H9 (cell line): ENCODE results near the gene BRSK1. TPM values are rescaled to one million over a fixed set of nuclear protein-coding genes. Genes with fewer than 3 reads are reported as not detected.

Experiments
- DNase-seq: peaks from one replicate; pipeline ENCODE4 v3.0.0-alpha.2; 2017
- H2AFZ ChIP-seq: one replicate; pipeline ENCODE4 v1.6.1; 2013; ENCODE audit warnings: mild to moderate bottlenecking, low read length, control low read depth, moderate library complexity
- H2AK5ac ChIP-seq: 2 replicates; pipeline ENCODE4 v1.6.1; 2013; ENCODE audit warnings: low read length, control low read depth, mixed read lengths; ENCODE audit not compliant: insufficient read length
- H2BK120ac ChIP-seq: one replicate; pipeline ENCODE4 v1.6.1; 2013; ENCODE audit warnings: low read depth, mild to moderate bottlenecking, low read length, control low read depth, inconsistent platforms; ENCODE audit not compliant: poor library complexity, severe bottlenecking
- H2BK12ac ChIP-seq: 2 replicates; pipeline ENCODE4 v1.6.1; 2013; ENCODE audit warnings: low read length, control low read depth, mixed read lengths, low read depth; ENCODE audit not compliant: insufficient read length
- H2BK15ac ChIP-seq: 2 replicates; pipeline ENCODE4 v1.6.1; 2013; ENCODE audit warnings: low read depth, low read length, control low read depth
- H2BK20ac ChIP-seq: one replicate; pipeline ENCODE4 v1.6.1; 2013; ENCODE audit warnings: low read depth, mild to moderate bottlenecking, low read length, control low read depth, inconsistent platforms; ENCODE audit not compliant: poor library complexity, severe bottlenecking
- H2BK5ac ChIP-seq: 2 replicates; pipeline ENCODE4 v1.6.1; 2013; ENCODE audit warnings: low read length, control low read depth, mixed read lengths; ENCODE audit not compliant: insufficient read length
- H3K14ac ChIP-seq: 2 replicates; pipeline ENCODE4 v1.6.1; 2013; ENCODE audit warnings: low read length, control low read depth; ENCODE audit not compliant: insufficient read depth
- H3K18ac ChIP-seq: 2 replicates; pipeline ENCODE4 v1.6.1; 2013; ENCODE audit warnings: low read depth, mild to moderate bottlenecking, mixed read lengths, low read length, control low read depth; ENCODE audit not compliant: insufficient read length
- H3K23ac ChIP-seq: 2 replicates; pipeline ENCODE4 v1.6.1; 2013; ENCODE audit warnings: low read length, control low read depth, mixed read lengths, low read depth; ENCODE audit not compliant: insufficient read length
- H3K23me2 ChIP-seq: 2 replicates; pipeline ENCODE4 v1.6.1; 2013; ENCODE audit warnings: low read depth, mild to moderate bottlenecking, mixed read lengths, low read length, control low read depth; ENCODE audit not compliant: insufficient read length, poor library complexity, severe bottlenecking
- H3K27ac ChIP-seq: 2 replicates; pipeline ENCODE4 v1.5.1; 2013; ENCODE audit warnings: low read length, control low read depth, mixed read lengths, low read depth; ENCODE audit not compliant: insufficient read length
- H3K27me3 ChIP-seq: 2 replicates; pipeline ENCODE4 v1.6.1; 2013; ENCODE audit warnings: low read length, control low read depth, inconsistent platforms; ENCODE audit not compliant: insufficient read depth
- H3K4ac ChIP-seq: 2 replicates; pipeline ENCODE4 v1.6.1; 2013; ENCODE audit warnings: low read depth, mild to moderate bottlenecking, control low read depth, inconsistent platforms, low read length, moderate library complexity
- H3K4me1 ChIP-seq: 2 replicates; pipeline ENCODE4 v1.6.1; 2013; ENCODE audit warnings: low read length, control low read depth, inconsistent platforms; ENCODE audit not compliant: insufficient read depth
- H3K4me2 ChIP-seq: 2 replicates; pipeline ENCODE4 v1.6.1; 2013; ENCODE audit warnings: low read length, control low read depth, mixed read lengths; ENCODE audit not compliant: insufficient read length, insufficient read depth
- H3K56ac ChIP-seq: 2 replicates; pipeline ENCODE4 v1.6.1; 2013; ENCODE audit warnings: low read depth, mild to moderate bottlenecking, mixed read lengths, low read length, control low read depth; ENCODE audit not compliant: insufficient read length
- H3K79me1 ChIP-seq: 2 replicates; pipeline ENCODE4 v1.6.1; 2013; ENCODE audit warnings: low read depth, mild to moderate bottlenecking, moderate library complexity, low read length, control low read depth, inconsistent platforms; ENCODE audit not compliant: insufficient read depth, poor library complexity, severe bottlenecking
- H3K79me2 ChIP-seq: 2 replicates; pipeline ENCODE4 v1.6.1; 2013; ENCODE audit warnings: low read length, control low read depth, inconsistent platforms; ENCODE audit not compliant: insufficient read depth
- H3K9ac ChIP-seq: 2 replicates; pipeline ENCODE4 v1.6.1; 2013; ENCODE audit warnings: low read length, control low read depth, mixed read lengths; ENCODE audit not compliant: insufficient read length; ENCODE audit errors: extremely low read depth
- H3K9me3 ChIP-seq: one replicate; pipeline ENCODE4 v1.6.1; 2013; ENCODE audit warnings: low read depth, low read length, inconsistent platforms; ENCODE audit not compliant: control insufficient read depth
- H3T11ph ChIP-seq: one replicate; pipeline ENCODE4 v1.6.1; 2013; ENCODE audit warnings: mild to moderate bottlenecking, low read length, control low read depth, inconsistent platforms
- H4K20me1 ChIP-seq: one replicate; pipeline ENCODE4 v1.6.1; 2013; ENCODE audit not compliant: control insufficient read depth, insufficient read length, insufficient read depth
- H4K5ac ChIP-seq: 2 replicates; pipeline ENCODE4 v1.6.1; 2013; ENCODE audit warnings: low read depth, mild to moderate bottlenecking, mixed read lengths, low read length, control low read depth; ENCODE audit not compliant: insufficient read length
- H4K8ac ChIP-seq: replicated peaks from 2 replicates; pipeline ENCODE4 v1.6.1; 2013; ENCODE audit warnings: low read length, control low read depth, mixed read lengths, low read depth; ENCODE audit not compliant: insufficient read length
- H4K91ac ChIP-seq: 2 replicates; pipeline ENCODE4 v1.6.1; 2013; ENCODE audit warnings: low read depth, mild to moderate bottlenecking, moderate library complexity, mixed read lengths, low read length, control low read depth; ENCODE audit not compliant: insufficient read length
- H3K27ac Mint-ChIP-seq, 3 experiments: 2 replicates in 2 of 3; 3 replicates in 1 of 3; pipeline ENCODE4 v1.8.0; 2020 to 2021; ENCODE audit warnings: mixed read lengths in 3 of 3, mild to moderate bottlenecking in 1 of 3, moderate library complexity in 1 of 3
- H3K27me3 Mint-ChIP-seq: 2 replicates; pipeline ENCODE4 v1.8.0; 2021; ENCODE audit warnings: low read depth, mild to moderate bottlenecking, moderate library complexity, mixed read lengths
- H3K36me3 Mint-ChIP-seq, 3 experiments: 2 replicates in 2 of 3; 3 replicates in 1 of 3; pipeline ENCODE4 v1.8.0; 2020 to 2021; ENCODE audit warnings: low read depth in 3 of 3, mixed read lengths in 3 of 3; ENCODE audit not compliant: insufficient read depth in 1 of 3
- H3K4me1 Mint-ChIP-seq, 2 experiments: 2 replicates each; pipeline ENCODE4 v1.8.0; 2020; ENCODE audit warnings: mixed read lengths in 2 of 2
- H3K4me3 Mint-ChIP-seq, 2 experiments: 2 replicates in 1 of 2; 3 replicates in 1 of 2; pipeline ENCODE4 v1.8.0; 2020 to 2021; ENCODE audit warnings: mild to moderate bottlenecking in 2 of 2, mixed read lengths in 2 of 2, moderate library complexity in 1 of 2
- H3K9me3 Mint-ChIP-seq, 2 experiments: 2 replicates in 1 of 2; 3 replicates in 1 of 2; pipeline ENCODE4 v1.8.0; 2020; ENCODE audit warnings: mild to moderate bottlenecking in 2 of 2, mixed read lengths in 2 of 2, moderate library complexity in 1 of 2
- CTCF ChIP-seq: fragments of 200-600 bp; sonication (generic); conservative IDR thresholded peaks from 3 replicates; pipeline ENCODE4 v1.8.0; 2021; ENCODE audit warnings: antibody characterized with exemption, mild to moderate bottlenecking
- WGBS: extraction: QIAGEN DNeasy Blood & Tissue Kit; methylation state at CpG from one replicate; pipeline ENCODE4 v1.1.7; 2013; ENCODE audit warnings: missing lambda C conversion rate, low lambda C conversion rate, mixed read lengths; ENCODE audit not compliant: insufficient read length; ENCODE audit errors: extremely low coverage; 5-methylcytosine and 5-hydroxymethylcytosine counted together
- total RNA-seq: library from RNA; stranded (reverse); gene quantifications from 2 replicates; pipeline ENCODE4 v1.2.1, GENCODE V29; 2021

BRSK1 gene
- total RNA-seq, 1 experiment from 2014 or later = 43.5 TPM

GRCh38 chr19:55241935-55242464 is 41.8 kb upstream of the BRSK1 start:
- no peaks in the 10 kb centered on the region for H3K79me1 ChIP-seq
- no peak overlapping the region for H2AFZ ChIP-seq
- H3K14ac ChIP-seq = no peak overlapping the region; the same call in 1 of the 2 replicates
- H3K9me3 ChIP-seq = no peaks in the 10 kb centered on the region
- H3K4ac ChIP-seq = no peak overlapping the region
- H4K5ac ChIP-seq = no peak overlapping the region
- no peak overlapping the region for H3T11ph ChIP-seq
- H3K27me3 ChIP-seq = no peaks in the 10 kb centered on the region
- Mint-ChIP-seq H3K9me3 (no peaks in the 10 kb centered on the region), H3K4me1 (no peaks in the 10 kb centered on the region), H3K27ac (no peak overlapping the region; a peak in 1 of 7 replicates), H3K27me3 (no peaks in the 10 kb centered on the region), H3K4me3 (no peak overlapping the region), H3K36me3 (peaks cover 28 to 76% (median 75%) of the 10 kb centered on the region in 3 experiments; a peak in 6 of 7 replicates)
- H3K79me2 ChIP-seq = no peaks in the 10 kb centered on the region
- H3K23ac ChIP-seq = no peak overlapping the region
- no peak for TF ChIP-seq CTCF
- H3K23me2 ChIP-seq = no peaks in the 10 kb centered on the region
- H3K56ac ChIP-seq = no peak overlapping the region
- H3K27ac ChIP-seq = no peak overlapping the region
- no peak overlapping the region for H3K4me2 ChIP-seq
- no peak for DNase-seq
- H3K4me1 ChIP-seq = no peaks in the 10 kb centered on the region
- no peak overlapping the region for H2AK5ac ChIP-seq
- no peaks in the 10 kb centered on the region for H4K20me1 ChIP-seq
- no peak overlapping the region for H3K9ac ChIP-seq
- no peak overlapping the region for H3K18ac ChIP-seq
- WGBS = no CpG with 5 or more reads among the region's 16 CpGs
- H4K8ac ChIP-seq = no peak overlapping the region
- H4K91ac ChIP-seq = no peak overlapping the region
- no peak overlapping the region for H2BK20ac ChIP-seq
- no peak overlapping the region for H2BK15ac ChIP-seq
- H2BK120ac ChIP-seq = no peak overlapping the region
- H2BK5ac ChIP-seq = no peak overlapping the region
- no peak overlapping the region for H2BK12ac ChIP-seq
